Activated naive CD8-positive, alpha-beta T cell treated with anti-CD3 and anti-CD28 coated beads, Interleukin-2, amount 50 U/mL, for 24 hours (primary cell): ENCODE measurements around the gene CLPTM1L.
"Not testable (repeated sequence)": the region's sequence is repeated elsewhere in the genome, so short reads cannot be mapped to it uniquely, and the experiment has no call there.

ENCODE experiments used
- ATAC-seq: fragments of 150-1000 bp; cut with Tn5 transposase; one replicate; pipeline ENCODE4 v1.10.0; 2021
- DNase-seq: peaks from one replicate; pipeline ENCODE4 v3.0.0; 2021
- H3K27ac Mint-ChIP-seq: one replicate; pipeline ENCODE4 v1.8.0; 2021; ENCODE audit warnings: mild to moderate bottlenecking, mixed read lengths
- H3K27me3 Mint-ChIP-seq: one replicate; pipeline ENCODE4 v1.8.0; 2021; ENCODE audit warnings: mixed read lengths
- H3K36me3 Mint-ChIP-seq: one replicate; pipeline ENCODE4 v1.8.0; 2021; ENCODE audit warnings: low read depth, mixed read lengths
- H3K4me1 Mint-ChIP-seq: one replicate; pipeline ENCODE4 v1.8.0; 2021; ENCODE audit warnings: mixed read lengths
- H3K4me3 Mint-ChIP-seq: one replicate; pipeline ENCODE4 v1.8.0; 2021; ENCODE audit warnings: mild to moderate bottlenecking, moderate library complexity, mixed read lengths
- H3K9me3 Mint-ChIP-seq: one replicate; pipeline ENCODE4 v1.8.0; 2021; ENCODE audit warnings: mixed read lengths

CLPTM1L gene

DNA sequence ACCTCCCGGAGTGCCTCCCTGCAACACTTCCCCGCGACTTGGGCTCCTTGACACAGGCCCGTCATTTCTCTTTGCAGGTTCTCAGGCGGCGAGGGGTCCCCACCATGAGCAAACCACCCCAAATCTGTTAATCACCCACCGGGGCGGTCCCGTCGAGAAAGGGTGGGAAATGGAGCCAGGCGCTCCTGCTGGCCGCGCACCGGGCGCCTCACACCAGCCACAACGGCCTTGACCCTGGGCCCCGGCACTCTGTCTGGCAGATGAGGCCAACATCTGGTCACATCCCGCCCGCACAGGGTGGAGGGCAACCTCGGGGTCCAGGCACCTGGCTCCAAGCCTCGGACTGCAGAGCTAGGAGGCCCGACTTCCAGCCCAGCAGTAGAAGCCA lies 49.3 kb downstream of the CLPTM1L start:
- no peak overlapping the region for H3K27ac Mint-ChIP-seq

DNA sequence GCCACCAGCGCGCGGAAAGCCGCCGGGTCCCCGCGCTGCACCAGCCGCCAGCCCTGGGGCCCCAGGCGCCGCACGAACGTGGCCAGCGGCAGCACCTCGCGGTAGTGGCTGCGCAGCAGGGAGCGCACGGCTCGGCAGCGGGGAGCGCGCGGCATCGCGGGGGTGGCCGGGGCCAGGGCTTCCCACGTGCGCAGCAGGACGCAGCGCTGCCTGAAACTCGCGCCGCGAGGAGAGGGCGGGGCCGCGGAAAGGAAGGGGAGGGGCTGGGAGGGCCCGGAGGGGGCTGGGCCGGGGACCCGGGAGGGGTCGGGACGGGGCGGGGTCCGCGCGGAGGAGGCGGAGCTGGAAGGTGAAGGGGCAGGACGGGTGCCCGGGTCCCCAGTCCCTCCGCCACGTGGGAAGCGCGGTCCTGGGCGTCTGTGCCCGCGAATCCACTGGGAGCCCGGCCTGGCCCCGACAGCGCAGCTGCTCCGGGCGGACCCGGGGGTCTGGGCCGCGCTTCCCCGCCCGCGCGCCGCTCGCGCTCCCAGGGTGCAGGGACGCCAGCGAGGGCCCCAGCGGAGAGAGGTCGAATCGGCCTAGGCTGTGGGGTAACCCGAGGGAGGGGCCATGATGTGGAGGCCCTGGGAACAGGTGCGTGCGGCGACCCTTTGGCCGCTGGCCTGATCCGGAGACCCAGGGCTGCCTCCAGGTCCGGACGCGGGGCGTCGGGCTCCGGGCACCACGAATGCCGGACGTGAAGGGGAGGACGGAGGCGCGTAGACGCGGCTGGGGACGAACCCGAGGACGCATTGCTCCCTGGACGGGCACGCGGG lies 49.9 kb downstream of the CLPTM1L start, which contains the start of gene TERT:
Gene TERT, minus strand, starts transcription at position 234 of the 815 bp plus-strand sequence. Its CDS starts 79 bp downstream, at position 155.
- Mint-ChIP-seq H3K4me3 (peak within 1 kb of the TSS; percentile 57), H3K36me3 (no peaks in the 10 kb centered on the region), H3K9me3 (no peaks in the 10 kb centered on the region), H3K4me1 (peaks cover 3% of the 10 kb centered on the region), H3K27me3 (no peaks in the 10 kb centered on the region), H3K27ac (no peak within 1 kb of the TSS)
- DNase-seq (peak; percentile 87), ATAC-seq (peak; percentile 83)

More for the DNA sequence above, 49.3 kb downstream of the CLPTM1L start:
- H3K4me1 Mint-ChIP-seq, result peaks cover 3% of the 10 kb centered on the region
- no peaks in the 10 kb centered on the region for H3K27me3 Mint-ChIP-seq
- H3K9me3 Mint-ChIP-seq, result no peaks in the 10 kb centered on the region
- ATAC-seq, result no peak
- H3K36me3 Mint-ChIP-seq, result no peaks in the 10 kb centered on the region
- H3K4me3 Mint-ChIP-seq, result peak overlapping the region; percentile 57
- no peak for DNase-seq

GRCh38 chr5:1294206-1294834 lies 50.6 kb downstream of the CLPTM1L start:
- Mint-ChIP-seq H3K9me3 (no peaks in the 10 kb centered on the region), H3K36me3 (no peaks in the 10 kb centered on the region), H3K4me1 (peaks cover 3% of the 10 kb centered on the region), H3K27me3 (no peaks in the 10 kb centered on the region), H3K4me3 (no peak overlapping the region), H3K27ac (no peak overlapping the region)
- ATAC-seq, result peak; percentile 37
- no peak for DNase-seq

GRCh38 chr5:1293416-1294205 lies 51.3 kb downstream of the CLPTM1L start:
- H3K4me1 Mint-ChIP-seq, result peaks cover 3% of the 10 kb centered on the region
- H3K27ac Mint-ChIP-seq, result no peak overlapping the region
- H3K4me3 Mint-ChIP-seq, result peak overlapping the region; percentile 48
- H3K9me3 Mint-ChIP-seq, result no peaks in the 10 kb centered on the region
- no peak for DNase-seq
- no peak for ATAC-seq
- H3K27me3 Mint-ChIP-seq, result no peaks in the 10 kb centered on the region
- no peaks in the 10 kb centered on the region for H3K36me3 Mint-ChIP-seq

DNA sequence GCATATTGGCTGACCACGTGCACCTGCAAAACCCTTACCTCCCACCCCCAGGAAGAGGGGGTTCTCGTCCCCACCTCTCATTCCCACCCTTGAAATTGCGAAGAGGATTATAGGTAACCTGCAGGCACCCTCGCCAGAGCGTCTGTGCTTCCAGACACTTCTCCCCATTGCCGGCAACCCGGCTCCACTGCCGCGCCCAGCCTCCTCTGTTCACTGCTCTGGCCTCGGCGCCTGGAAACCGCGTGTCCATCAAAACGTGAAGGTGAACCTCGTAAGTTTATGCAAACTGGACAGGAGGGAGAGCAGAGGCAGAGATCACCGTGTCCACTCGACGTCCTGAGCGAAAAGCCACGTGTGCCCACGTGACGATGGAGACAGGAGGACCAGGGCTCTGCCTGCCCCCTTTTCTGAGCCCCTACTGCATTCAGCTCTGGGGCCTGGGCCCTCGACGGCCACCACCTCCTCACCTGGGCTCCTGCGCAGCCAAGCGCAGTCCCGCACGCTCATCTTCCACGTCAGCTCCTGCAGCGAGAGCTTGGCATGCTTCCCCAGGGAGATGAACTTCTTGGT lies 52.0 kb downstream of the CLPTM1L start:
- Mint-ChIP-seq H3K4me1 (peaks cover 3% of the 10 kb centered on the region), H3K9me3 (no peaks in the 10 kb centered on the region), H3K27me3 (no peaks in the 10 kb centered on the region), H3K36me3 (peaks cover 4% of the 10 kb centered on the region), H3K4me3 (peak overlapping the region; percentile 21), H3K27ac (no peak overlapping the region)
- DNase-seq, result no peak
- ATAC-seq, result no peak

- H3K27ac Mint-ChIP-seq, result no peak overlapping the region
- no peaks in the 10 kb centered on the region for H3K9me3 Mint-ChIP-seq
- no peaks in the 10 kb centered on the region for H3K27me3 Mint-ChIP-seq
- H3K36me3 Mint-ChIP-seq, result peaks cover 4% of the 10 kb centered on the region
- ATAC-seq (no peak), DNase-seq (no peak)
- H3K4me3 Mint-ChIP-seq, result no peak overlapping the region
- H3K4me1 Mint-ChIP-seq, result peaks cover 3% of the 10 kb centered on the region
Observed at GRCh38 chr5:1292139-1292538, 52.8 kb downstream of the CLPTM1L start.

DNA sequence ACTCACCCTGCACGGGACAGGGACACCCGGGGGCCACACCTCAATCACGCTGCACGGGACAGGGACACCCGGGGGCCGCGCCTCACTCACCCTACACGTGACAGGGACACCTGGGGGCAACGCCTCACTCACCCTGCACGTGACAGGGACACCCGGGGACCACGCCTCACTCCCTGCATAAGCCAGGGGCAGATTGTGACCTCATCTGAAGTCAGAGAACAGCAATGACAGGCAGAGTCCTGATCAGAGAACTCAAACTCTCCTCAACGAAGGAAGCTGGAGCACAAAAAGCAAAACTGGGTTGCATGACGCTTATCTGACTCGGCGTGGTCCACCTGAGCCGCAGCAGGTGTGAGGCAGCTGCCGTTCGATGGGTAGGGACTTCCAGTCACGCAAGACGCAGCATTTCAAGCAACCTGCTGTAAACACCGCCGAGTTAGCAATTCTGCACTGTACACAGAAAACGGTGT lies 53.3 kb downstream of the CLPTM1L start:
- H3K4me1 Mint-ChIP-seq, result peaks cover 3% of the 10 kb centered on the region
- no peak overlapping the region for H3K27ac Mint-ChIP-seq
- peaks cover 4% of the 10 kb centered on the region for H3K36me3 Mint-ChIP-seq
- H3K4me3 Mint-ChIP-seq, result no peak overlapping the region
- no peaks in the 10 kb centered on the region for H3K27me3 Mint-ChIP-seq
- H3K9me3 Mint-ChIP-seq, result no peaks in the 10 kb centered on the region
- no peak for DNase-seq
- no peak for ATAC-seq

DNA sequence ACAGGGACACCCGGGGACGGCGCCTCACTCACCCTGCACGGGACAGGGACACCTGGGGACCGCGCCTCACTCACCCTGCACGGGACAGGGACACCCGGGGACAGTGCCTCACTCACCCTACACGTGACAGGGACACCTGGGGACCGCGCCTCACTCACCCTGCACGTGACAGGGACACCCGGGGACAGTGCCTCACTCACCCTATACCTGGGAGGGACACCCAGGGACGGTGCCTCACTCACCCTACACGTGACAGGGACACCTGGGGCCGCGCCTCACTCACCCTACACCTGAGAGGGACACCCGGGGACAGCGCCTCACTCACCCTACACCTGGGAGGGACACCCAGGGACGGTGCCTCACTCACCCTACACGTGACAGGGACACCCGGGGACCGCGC lies 53.9 kb downstream of the CLPTM1L start:
- H3K4me3 Mint-ChIP-seq, H3K27me3 Mint-ChIP-seq, H3K9me3 Mint-ChIP-seq, ATAC-seq, DNase-seq, H3K4me1 Mint-ChIP-seq, H3K36me3 Mint-ChIP-seq, H3K27ac Mint-ChIP-seq: not testable (repeated sequence)

- not testable (repeated sequence) for H3K27me3 Mint-ChIP-seq, H3K4me1 Mint-ChIP-seq, ATAC-seq, H3K4me3 Mint-ChIP-seq, DNase-seq, H3K27ac Mint-ChIP-seq, H3K36me3 Mint-ChIP-seq, H3K9me3 Mint-ChIP-seq
Observed at GRCh38 chr5:1289559-1289958, 55.3 kb downstream of the CLPTM1L start.

DNA sequence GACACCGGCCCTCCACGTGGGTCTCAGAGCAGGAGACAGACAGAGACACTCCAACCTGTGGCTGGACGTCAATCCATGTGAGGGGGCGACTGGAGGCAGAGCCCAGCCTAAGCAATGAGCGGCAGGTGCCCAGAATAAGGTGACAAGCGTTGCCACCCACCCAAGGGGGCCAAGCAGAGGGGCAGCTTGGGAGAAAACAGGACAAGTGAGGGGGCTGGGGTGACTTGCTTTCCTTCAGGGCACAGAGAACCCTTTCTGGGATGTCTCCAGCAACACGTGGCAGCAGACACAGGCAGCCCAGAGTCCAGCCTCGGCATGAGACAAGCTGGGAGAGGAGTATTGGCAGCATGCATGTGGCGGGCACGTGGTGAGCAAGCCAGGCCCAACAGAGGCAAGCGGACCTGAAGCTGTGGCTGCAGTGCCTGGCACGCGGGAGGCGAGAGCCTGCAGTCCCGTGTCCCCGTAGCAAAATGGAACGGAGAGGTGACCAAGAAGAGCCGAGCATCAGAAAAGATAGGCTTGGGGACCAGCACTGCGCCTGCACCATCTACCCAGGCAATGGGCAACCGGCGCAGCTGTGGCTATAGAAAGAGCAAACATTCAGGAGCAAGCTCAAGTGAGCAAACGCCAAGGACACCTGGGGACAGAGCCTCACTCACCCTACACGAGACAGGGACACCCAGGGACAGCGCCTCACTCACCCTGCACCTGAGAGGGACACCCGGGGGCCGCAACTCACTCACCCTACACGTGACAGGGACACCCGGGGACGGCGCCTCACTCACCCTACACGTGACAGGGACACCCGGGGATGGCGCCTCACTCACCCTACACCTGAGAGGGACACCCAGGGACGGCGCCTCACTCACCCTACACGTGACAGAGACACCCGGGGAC lies 56.2 kb downstream of the CLPTM1L start:
- no peak for DNase-seq
- peaks cover 4% of the 10 kb centered on the region for H3K36me3 Mint-ChIP-seq
- no peak overlapping the region for H3K4me3 Mint-ChIP-seq
- H3K9me3 Mint-ChIP-seq, result no peaks in the 10 kb centered on the region
- H3K4me1 Mint-ChIP-seq, result peaks cover 2% of the 10 kb centered on the region
- no peaks in the 10 kb centered on the region for H3K27me3 Mint-ChIP-seq
- no peak for ATAC-seq
- H3K27ac Mint-ChIP-seq, result no peak overlapping the region

GRCh38 chr5:1285883-1286291 lies 59.0 kb downstream of the CLPTM1L start:
- no peak overlapping the region for H3K4me3 Mint-ChIP-seq
- no peaks in the 10 kb centered on the region for H3K4me1 Mint-ChIP-seq
- H3K36me3 Mint-ChIP-seq, result peaks cover 4% of the 10 kb centered on the region
- H3K27me3 Mint-ChIP-seq, result no peaks in the 10 kb centered on the region
- ATAC-seq (no peak), DNase-seq (no peak)
- no peak overlapping the region for H3K27ac Mint-ChIP-seq
- no peaks in the 10 kb centered on the region for H3K9me3 Mint-ChIP-seq

DNA sequence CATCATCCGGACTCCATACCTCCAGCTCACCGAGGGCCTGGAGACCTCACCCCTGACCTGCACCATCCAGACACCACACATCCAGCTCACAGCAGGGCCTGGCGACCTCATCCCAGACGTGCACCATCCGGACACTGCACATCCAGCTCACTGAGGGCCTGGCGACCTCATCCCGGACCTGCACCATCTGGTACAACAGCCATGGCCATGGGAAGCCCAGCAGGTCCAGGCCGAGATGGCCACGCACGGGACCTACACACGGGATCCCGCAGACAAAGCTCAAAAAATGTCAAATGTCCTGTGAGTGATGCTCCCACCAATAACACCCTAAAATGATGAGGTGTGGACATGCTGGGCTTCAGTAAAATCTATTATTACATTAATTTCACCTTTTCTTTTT lies 59.8 kb downstream of the CLPTM1L start:
- DNase-seq (no peak), ATAC-seq (no peak)
- Mint-ChIP-seq H3K27me3 (no peaks in the 10 kb centered on the region), H3K4me3 (no peak overlapping the region), H3K4me1 (no peaks in the 10 kb centered on the region), H3K27ac (no peak overlapping the region), H3K9me3 (no peaks in the 10 kb centered on the region), H3K36me3 (peaks cover 4% of the 10 kb centered on the region)

- H3K36me3 Mint-ChIP-seq, H3K27ac Mint-ChIP-seq, ATAC-seq, H3K4me1 Mint-ChIP-seq, DNase-seq, H3K9me3 Mint-ChIP-seq, H3K4me3 Mint-ChIP-seq, H3K27me3 Mint-ChIP-seq: not testable (repeated sequence)
Observed at GRCh38 chr5:1284336-1284970, 60.4 kb downstream of the CLPTM1L start.
